HepG2 (cell line): ENCODE results near the gene PMFBP1. TPM values are rescaled to one million over a fixed set of nuclear protein-coding genes. Genes with fewer than 3 reads are reported as not detected.
A peak's percentile ranks its signal among the peaks of the same experiment; 100 is the strongest.

Experiments
- ARNT2 ChIP-seq: sonication (generic); formaldehyde crosslinking; IDR thresholded peaks from 2 replicates; pipeline ENCODE4 v1.8.0; 2022; ENCODE audit warnings: mild to moderate bottlenecking, low read depth, missing genetic modification reagents, moderate library complexity
- ASH2L ChIP-seq: fragments of 300-600, 200-600 bp; sonication (generic); IDR thresholded peaks from 2 replicates; pipeline ENCODE4 v1.7.0; 2017; ENCODE audit warnings: low read depth, mild to moderate bottlenecking, moderate library complexity, mixed read lengths, low read length; ENCODE audit not compliant: insufficient read length
- CC2D1A ChIP-seq: sonication (generic); formaldehyde crosslinking; IDR thresholded peaks from 2 replicates; pipeline ENCODE4 v1.8.1; 2023; ENCODE audit warnings: mild to moderate bottlenecking, missing genetic modification reagents
- CREB1 ChIP-seq, 2 experiments: fragments of 450-650 bp in 1 of 2; IDR thresholded peaks; 2 replicates each; pipeline ENCODE4 v1.6.1; 2016 to 2017; ENCODE audit warnings: control low read depth in 1 of 2, mild to moderate bottlenecking in 1 of 2, missing compliant biosample characterization in 1 of 2, missing genetic modification characterization in 1 of 2
- ELF1 ChIP-seq: sonication (generic); formaldehyde crosslinking; IDR thresholded peaks from 2 replicates; pipeline ENCODE4 v1.4.0; 2020; ENCODE audit warnings: missing genetic modification reagents
- ETV6 ChIP-seq: sonication (generic); formaldehyde crosslinking; conservative IDR thresholded peaks from 2 replicates; pipeline ENCODE4 v1.4.0; 2020; ENCODE audit warnings: missing genetic modification reagents
- HCFC1 ChIP-seq: fragments of 150-350 bp; IDR thresholded peaks from 2 replicates; pipeline ENCODE4 v1.6.1; 2014; ENCODE audit warnings: low read depth, low read length
- IKZF1 ChIP-seq: fragments of 450-650 bp; IDR thresholded peaks from 2 replicates; pipeline ENCODE4 v1.7.1; 2016
- MAFK ChIP-seq, 2 experiments: IDR thresholded peaks in 1 of 2; conservative IDR thresholded peaks in 1 of 2; 2 replicates each; pipeline ENCODE4 v1.6.1; 2011; ENCODE audit warnings: improper control_type of control experiment in 2 of 2, low read length in 2 of 2
- MIER2 ChIP-seq: IDR thresholded peaks from 2 replicates; pipeline ENCODE4 v1.6.1; 2016; ENCODE audit warnings: missing biosample characterization, missing genetic modification reagents
- SMAD1 ChIP-seq: sonication (generic); formaldehyde crosslinking; IDR thresholded peaks from 2 replicates; pipeline ENCODE4 v1.4.0; 2020; ENCODE audit warnings: missing genetic modification reagents, low read depth, mild to moderate bottlenecking, borderline replicate concordance
- TFDP2 ChIP-seq: sonication (generic); formaldehyde crosslinking; IDR thresholded peaks from 2 replicates; pipeline ENCODE4 v1.4.0; 2020; ENCODE audit warnings: missing genetic modification reagents
- ZBTB37 ChIP-seq: sonication (generic); formaldehyde crosslinking; IDR thresholded peaks from 2 replicates; pipeline ENCODE4 v1.4.0; 2020; ENCODE audit warnings: mild to moderate bottlenecking, missing genetic modification reagents
- ZFYVE20 ChIP-seq: sonication (generic); formaldehyde crosslinking; IDR thresholded peaks from 2 replicates; pipeline ENCODE4 v1.8.0; 2023; ENCODE audit warnings: low read depth, mild to moderate bottlenecking, moderate library complexity, missing genetic modification reagents, borderline replicate concordance
- ZNF253 ChIP-seq: sonication (generic); formaldehyde crosslinking; IDR thresholded peaks from 2 replicates; pipeline ENCODE4 v1.8.0; 2022; ENCODE audit warnings: mild to moderate bottlenecking, missing genetic modification reagents, borderline replicate concordance
- ZNF326 ChIP-seq: sonication (generic); formaldehyde crosslinking; IDR thresholded peaks from 2 replicates; pipeline ENCODE4 v1.4.0; 2020; ENCODE audit warnings: missing genetic modification reagents, borderline replicate concordance
- ZNF430 ChIP-seq: sonication (generic); formaldehyde crosslinking; IDR thresholded peaks from 2 replicates; pipeline ENCODE4 v1.9.0; 2021; ENCODE audit warnings: mild to moderate bottlenecking, missing genetic modification reagents
- ZNF468 ChIP-seq: sonication (generic); formaldehyde crosslinking; IDR thresholded peaks from 2 replicates; pipeline ENCODE4 v1.8.0; 2022; ENCODE audit warnings: mild to moderate bottlenecking, moderate library complexity, missing genetic modification reagents
- ZNF574 ChIP-seq: sonication (generic); formaldehyde crosslinking; IDR thresholded peaks from 2 replicates; pipeline ENCODE4 v1.4.0; 2020; ENCODE audit warnings: missing genetic modification reagents
- ZNF781 ChIP-seq: sonication (generic); formaldehyde crosslinking; IDR thresholded peaks from 2 replicates; pipeline ENCODE4 v1.5.1; 2020; ENCODE audit warnings: borderline replicate concordance, mild to moderate bottlenecking, missing genetic modification reagents; ENCODE audit errors: not compliant biosample characterization
- polyA plus RNA-seq, 8 experiments: library from polyadenylated mRNA; depleted of rRNA in 3 of 8; stranded (reverse) in 7 of 8; unstranded in 1 of 8; fragments of >200 nt; fragmentation: Illumina TruSeq in 4 of 8; extraction: Trizol in 4 of 8; gene quantifications; 2 replicates each; pipeline versions ENCODE4 v1.2.1 to v1.2.3, GENCODE V29; 2011 to 2016; ENCODE audit warnings: low read depth in 4 of 8, missing spikeins in 1 of 8, mixed read lengths in 1 of 8; ENCODE audit not compliant: insufficient read depth in 1 of 8
- total RNA-seq, 5 experiments: library from RNA; depleted of rRNA; stranded (reverse); fragments of >200 nt; fragmentation: Illumina TruSeq; extraction: Trizol; gene quantifications; 2 replicates each; pipeline ENCODE4 v1.2.3, GENCODE V29; 2016; ENCODE audit warnings: low read depth in 1 of 5

PMFBP1 gene
- total and polyA plus RNA-seq, 2 of the 13 experiments (the other 11 are each of a cell fraction or from before 2014, with no cell fraction given), result 1.9 to 3.8 TPM

GRCh38 chr16:72099377-72099818 lies 72.6 kb downstream of the PMFBP1 start (continued):
- TF ChIP-seq ZBTB37 (CRISPR knock-in tag) (no peak), IKZF1 (no peak), ZNF574 (no peak; the same call in 1 of the 2 replicates), ZFYVE20 (CRISPR knock-in tag) (no peak), HCFC1 (no peak), MAFK (conservative IDR thresholded peaks at IDR 0.05 in 1 of 2, IDR thresholded peaks at IDR 0.05 in 1 of 2; ENCODE audit: low read length in 2 of 2) (no peak), CREB1 (IDR thresholded peaks at IDR 0.05) (no peak), CREB1 (CRISPR knock-in tag; IDR thresholded peaks at IDR 0.05) (no peak), MIER2 (no peak), ZNF781 (CRISPR knock-in tag) (no peak), ASH2L (peak; percentile 27), SMAD1 (CRISPR knock-in tag) (no peak), ZNF430 (no peak), ELF1 (CRISPR knock-in tag) (no peak), ZNF253 (CRISPR knock-in tag) (peak; percentile 76; the same call in 1 of the 2 replicates), CC2D1A (CRISPR knock-in tag) (no peak), ARNT2 (CRISPR knock-in tag) (no peak), ETV6 (CRISPR knock-in tag) (0 out of 2 replicates have a peak, but pooled peaks have one; percentile 5), ZNF468 (CRISPR knock-in tag) (0 out of 2 replicates have a peak, but pooled peaks have one; percentile 30), ZNF326 (CRISPR knock-in tag) (no peak), TFDP2 (CRISPR knock-in tag) (no peak)
